GM04503 (cell line): ENCODE data around the gene PPARA.
"Not testable (repeated sequence)": the region's sequence is repeated elsewhere in the genome, so short reads cannot be mapped to it uniquely, and the experiment has no call there.

Source experiments
- DNase-seq: peaks from one replicate; pipeline ENCODE4 v3.0.0-alpha.2; 2012; ENCODE audit warnings: low read depth

PPARA gene

GRCh38 chr22:46244771-46245170 lies 94.4 kb downstream of the PPARA start:
- DNase-seq = no peak

- DNase-seq = no peak
These were observed 95.2 kb downstream of the PPARA start for GRCh38 chr22:46245511-46245910.

GRCh38 chr22:46246178-46246577 lies 95.9 kb downstream of the PPARA start:
- no peak for DNase-seq

- no peak for DNase-seq
These were observed 97.2 kb downstream of the PPARA start for GRCh38 chr22:46247443-46247975.

GRCh38 chr22:46250035-46250782 lies 99.9 kb downstream of the PPARA start, which contains the start of gene CDPF1:
Gene CDPF1 (minus strand): TSS chr22:46250293. CDS start chr22:46248284, 2,009 bp downstream.
- peak; percentile 34 for DNase-seq

- DNase-seq = no peak
These were observed 100.4 kb downstream of the PPARA start for GRCh38 chr22:46250783-46251125.

GRCh38 chr22:46251266-46251665 lies 100.9 kb downstream of the PPARA start:
- no peak for DNase-seq

- no peak for DNase-seq
These were observed 101.6 kb downstream of the PPARA start for GRCh38 chr22:46251816-46252380.

- no peak for DNase-seq
These were observed 106.1 kb downstream of the PPARA start for GRCh38 chr22:46256358-46256958.

- DNase-seq = no peak
These were observed 109.0 kb downstream of the PPARA start for GRCh38 chr22:46259374-46259773.

- no peak for DNase-seq
These were observed 109.7 kb downstream of the PPARA start for GRCh38 chr22:46260038-46260437.

GRCh38 chr22:46262449-46263215 lies 112.3 kb downstream of the PPARA start:
- no peak for DNase-seq

GRCh38 chr22:46263216-46263590 lies 112.9 kb downstream of the PPARA start, which contains the start of gene PKDREJ:
Gene PKDREJ (minus strand): TSS chr22:46263343. CDS start chr22:46263322, 21 bp downstream.
- no peak for DNase-seq

GRCh38 chr22:46264520-46264919 lies 114.2 kb downstream of the PPARA start:
- DNase-seq = not testable (repeated sequence)

GRCh38 chr22:46265627-46266026 lies 115.3 kb downstream of the PPARA start:
- not testable (repeated sequence) for DNase-seq

GRCh38 chr22:46267431-46268279 lies 117.3 kb downstream of the PPARA start, which contains the start of gene TTC38:
Gene TTC38 (plus strand): TSS chr22:46268008. CDS start chr22:46268040, 32 bp downstream.
- DNase-seq = peak; percentile 30

GRCh38 chr22:46269564-46269963 lies 119.2 kb downstream of the PPARA start:
- no peak for DNase-seq

GRCh38 chr22:46272196-46272595 lies 121.9 kb downstream of the PPARA start:
- no peak for DNase-seq

GRCh38 chr22:46272762-46273431 lies 122.6 kb downstream of the PPARA start:
- no peak for DNase-seq

GRCh38 chr22:46273432-46274148 lies 123.3 kb downstream of the PPARA start:
- no peak for DNase-seq
